ENCODE measurements around the gene SRBD1. TPM values are rescaled to one million over a fixed set of nuclear protein-coding genes. Genes with fewer than 3 reads are reported as not detected.

The SRBD1 gene
- polyA plus RNA-seq, 1 donor from 2014 or later, result 5.3 TPM

DNA sequence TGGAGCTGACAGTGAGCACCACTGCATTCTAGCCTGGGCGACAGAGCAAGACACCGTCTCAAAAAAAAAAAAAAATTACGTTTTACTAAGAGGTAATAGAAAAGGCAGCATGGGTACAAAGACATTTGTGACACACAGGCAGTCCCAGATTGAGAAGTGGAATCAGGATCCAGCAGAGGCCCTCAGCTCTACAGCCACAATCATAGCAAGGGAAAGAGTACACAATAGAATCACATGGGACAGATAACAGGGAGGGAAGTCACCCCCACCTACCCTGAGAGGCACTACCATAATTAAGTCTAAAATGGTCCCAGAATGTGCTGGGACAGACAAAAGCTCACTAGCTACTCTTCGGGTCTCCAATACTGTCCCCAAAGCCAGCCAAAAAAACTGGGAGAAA, 12.5 kb downstream of the SRBD1 start:
- H3K27ac ChIP-seq (ENCODE audit: low read length), result no peak overlapping the region
- no peaks in the 10 kb centered on the region for H4K20me1 ChIP-seq (ENCODE audit: insufficient read depth)
- no peak overlapping the region for H3K4me3 ChIP-seq (ENCODE audit: low read length)
- no peaks in the 10 kb centered on the region for H3K79me2 ChIP-seq (replicated peaks; ENCODE audit: insufficient read depth, low read length)
- no peaks in the 10 kb centered on the region for H3K9me2 ChIP-seq (ENCODE audit: insufficient read depth, low read length)
- H3K36me3 ChIP-seq (ENCODE audit: insufficient read depth, low read length), result no peaks in the 10 kb centered on the region
- H3K4me2 ChIP-seq (ENCODE audit: low read length), result no peak overlapping the region
- no peaks in the 10 kb centered on the region for H3F3A ChIP-seq (ENCODE audit: insufficient read depth, low read length, poor library complexity, severe bottlenecking)
- TF ChIP-seq EP300 (conservative IDR thresholded peaks at IDR 0.05; ENCODE audit: poor library complexity, severe bottlenecking), result no peak
- TF ChIP-seq TAF1 (IDR thresholded peaks at IDR 0.05; ENCODE audit: low read depth), result no peak
- TF ChIP-seq, protein P1, sequence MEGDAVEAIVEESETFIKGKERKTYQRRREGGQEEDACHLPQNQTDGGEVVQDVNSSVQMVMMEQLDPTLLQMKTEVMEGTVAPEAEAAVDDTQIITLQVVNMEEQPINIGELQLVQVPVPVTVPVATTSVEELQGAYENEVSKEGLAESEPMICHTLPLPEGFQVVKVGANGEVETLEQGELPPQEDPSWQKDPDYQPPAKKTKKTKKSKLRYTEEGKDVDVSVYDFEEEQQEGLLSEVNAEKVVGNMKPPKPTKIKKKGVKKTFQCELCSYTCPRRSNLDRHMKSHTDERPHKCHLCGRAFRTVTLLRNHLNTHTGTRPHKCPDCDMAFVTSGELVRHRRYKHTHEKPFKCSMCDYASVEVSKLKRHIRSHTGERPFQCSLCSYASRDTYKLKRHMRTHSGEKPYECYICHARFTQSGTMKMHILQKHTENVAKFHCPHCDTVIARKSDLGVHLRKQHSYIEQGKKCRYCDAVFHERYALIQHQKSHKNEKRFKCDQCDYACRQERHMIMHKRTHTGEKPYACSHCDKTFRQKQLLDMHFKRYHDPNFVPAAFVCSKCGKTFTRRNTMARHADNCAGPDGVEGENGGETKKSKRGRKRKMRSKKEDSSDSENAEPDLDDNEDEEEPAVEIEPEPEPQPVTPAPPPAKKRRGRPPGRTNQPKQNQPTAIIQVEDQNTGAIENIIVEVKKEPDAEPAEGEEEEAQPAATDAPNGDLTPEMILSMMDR (IDR thresholded peaks at IDR 0.05; ENCODE audit: poor library complexity, severe bottlenecking), result no peak
- TF ChIP-seq MXI1 (conservative IDR thresholded peaks at IDR 0.05; ENCODE audit: poor library complexity, severe bottlenecking), result no peak
- no peak for TF ChIP-seq RAD21 (conservative IDR thresholded peaks at IDR 0.05)
- TF ChIP-seq EZH2 (IDR thresholded peaks at IDR 0.05; ENCODE audit: borderline replicate concordance, insufficient read depth, low read length, poor library complexity, severe bottlenecking), result no peak
- TF ChIP-seq, protein P2, sequence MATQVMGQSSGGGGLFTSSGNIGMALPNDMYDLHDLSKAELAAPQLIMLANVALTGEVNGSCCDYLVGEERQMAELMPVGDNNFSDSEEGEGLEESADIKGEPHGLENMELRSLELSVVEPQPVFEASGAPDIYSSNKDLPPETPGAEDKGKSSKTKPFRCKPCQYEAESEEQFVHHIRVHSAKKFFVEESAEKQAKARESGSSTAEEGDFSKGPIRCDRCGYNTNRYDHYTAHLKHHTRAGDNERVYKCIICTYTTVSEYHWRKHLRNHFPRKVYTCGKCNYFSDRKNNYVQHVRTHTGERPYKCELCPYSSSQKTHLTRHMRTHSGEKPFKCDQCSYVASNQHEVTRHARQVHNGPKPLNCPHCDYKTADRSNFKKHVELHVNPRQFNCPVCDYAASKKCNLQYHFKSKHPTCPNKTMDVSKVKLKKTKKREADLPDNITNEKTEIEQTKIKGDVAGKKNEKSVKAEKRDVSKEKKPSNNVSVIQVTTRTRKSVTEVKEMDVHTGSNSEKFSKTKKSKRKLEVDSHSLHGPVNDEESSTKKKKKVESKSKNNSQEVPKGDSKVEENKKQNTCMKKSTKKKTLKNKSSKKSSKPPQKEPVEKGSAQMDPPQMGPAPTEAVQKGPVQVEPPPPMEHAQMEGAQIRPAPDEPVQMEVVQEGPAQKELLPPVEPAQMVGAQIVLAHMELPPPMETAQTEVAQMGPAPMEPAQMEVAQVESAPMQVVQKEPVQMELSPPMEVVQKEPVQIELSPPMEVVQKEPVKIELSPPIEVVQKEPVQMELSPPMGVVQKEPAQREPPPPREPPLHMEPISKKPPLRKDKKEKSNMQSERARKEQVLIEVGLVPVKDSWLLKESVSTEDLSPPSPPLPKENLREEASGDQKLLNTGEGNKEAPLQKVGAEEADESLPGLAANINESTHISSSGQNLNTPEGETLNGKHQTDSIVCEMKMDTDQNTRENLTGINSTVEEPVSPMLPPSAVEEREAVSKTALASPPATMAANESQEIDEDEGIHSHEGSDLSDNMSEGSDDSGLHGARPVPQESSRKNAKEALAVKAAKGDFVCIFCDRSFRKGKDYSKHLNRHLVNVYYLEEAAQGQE (IDR thresholded peaks at IDR 0.05; ENCODE audit: borderline replicate concordance), result no peak
- no peak overlapping the region for H2AFZ ChIP-seq (ENCODE audit: low read depth, low read length)
- H3K27me3 ChIP-seq (ENCODE audit: insufficient read depth, low read depth, low read length), result no peaks in the 10 kb centered on the region
- no peak overlapping the region for H3K9ac ChIP-seq (ENCODE audit: low read length)
- no peaks in the 10 kb centered on the region for H3K9me3 ChIP-seq (ENCODE audit: low read length)

DNA sequence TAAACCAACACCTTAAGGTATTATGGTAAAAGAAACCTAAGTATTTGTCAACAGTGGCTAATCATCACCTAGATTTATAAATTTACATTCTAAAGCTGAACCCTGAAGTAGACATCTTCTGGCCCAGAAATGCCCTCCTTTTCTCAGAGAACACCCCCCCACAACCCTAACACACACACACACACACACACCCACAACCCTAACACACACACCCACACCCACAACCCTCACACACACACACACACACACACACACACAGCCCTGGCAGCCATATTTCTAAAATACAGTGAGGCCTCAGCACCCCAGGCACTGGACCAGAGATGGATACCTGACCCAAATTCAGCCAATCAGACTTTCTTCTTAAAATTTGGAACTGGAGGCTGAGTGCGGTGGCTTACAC, 14.3 kb downstream of the SRBD1 start:
- no peak overlapping the region for H2AFZ ChIP-seq (ENCODE audit: low read depth, low read length)
- no peaks in the 10 kb centered on the region for H3K79me2 ChIP-seq (replicated peaks; ENCODE audit: insufficient read depth, low read length)
- H3K9me3 ChIP-seq (ENCODE audit: low read length), result no peaks in the 10 kb centered on the region
- H3K4me3 ChIP-seq (ENCODE audit: low read length), result no peak overlapping the region
- H3K9ac ChIP-seq (ENCODE audit: low read length), result no peak overlapping the region
- no peaks in the 10 kb centered on the region for H3K27me3 ChIP-seq (ENCODE audit: insufficient read depth, low read depth, low read length)
- H3K9me2 ChIP-seq (ENCODE audit: insufficient read depth, low read length), result no peaks in the 10 kb centered on the region
- H3F3A ChIP-seq (ENCODE audit: insufficient read depth, low read length, poor library complexity, severe bottlenecking), result no peaks in the 10 kb centered on the region
- no peak overlapping the region for H3K27ac ChIP-seq (ENCODE audit: low read length)
- H3K36me3 ChIP-seq (ENCODE audit: insufficient read depth, low read length), result no peaks in the 10 kb centered on the region
- TF ChIP-seq RAD21 (conservative IDR thresholded peaks at IDR 0.05) (no peak), SMC3 (conservative IDR thresholded peaks at IDR 0.05; ENCODE audit: poor library complexity) (no peak), POLR2AphosphoS5 (IDR thresholded peaks at IDR 0.05) (no peak), EP300 (conservative IDR thresholded peaks at IDR 0.05; ENCODE audit: poor library complexity, severe bottlenecking) (no peak), EZH2 (IDR thresholded peaks at IDR 0.05; ENCODE audit: borderline replicate concordance, insufficient read depth, low read length, poor library complexity, severe bottlenecking) (no peak)
- TF ChIP-seq, protein P1 (IDR thresholded peaks at IDR 0.05; ENCODE audit: poor library complexity, severe bottlenecking), result no peak
- TF ChIP-seq, protein P2 (IDR thresholded peaks at IDR 0.05; ENCODE audit: borderline replicate concordance), result no peak
- H4K20me1 ChIP-seq (ENCODE audit: insufficient read depth), result no peaks in the 10 kb centered on the region
- no peak overlapping the region for H3K4me2 ChIP-seq (ENCODE audit: low read length)

All from neural cell (in vitro differentiated cells).